HepG2 (cell line): ENCODE data around the gene TOMM6. TPM values are rescaled to one million over a fixed set of nuclear protein-coding genes. Genes with fewer than 3 reads are reported as not detected.

ENCODE experiments used
- ADNP ChIP-seq: sonication (generic); formaldehyde crosslinking; IDR thresholded peaks from 2 replicates; pipeline ENCODE4 v1.4.0; 2020; ENCODE audit warnings: missing genetic modification reagents
- DNMT3B ChIP-seq: conservative IDR thresholded peaks from 2 replicates; pipeline ENCODE4 v1.6.1; 2016; ENCODE audit warnings: missing biosample characterization, control low read depth
- GMEB1 ChIP-seq: sonication (generic); formaldehyde crosslinking; IDR thresholded peaks from 2 replicates; pipeline ENCODE4 v1.5.1; 2020; ENCODE audit warnings: missing genetic modification reagents, mild to moderate bottlenecking, borderline replicate concordance
- HMGXB3 ChIP-seq: sonication (generic); formaldehyde crosslinking; IDR thresholded peaks from 2 replicates; pipeline ENCODE4 v1.4.0; 2020; ENCODE audit warnings: missing genetic modification reagents, borderline replicate concordance
- LRRFIP1 ChIP-seq: sonication (generic); formaldehyde crosslinking; conservative IDR thresholded peaks from 2 replicates; pipeline ENCODE4 v1.4.0; 2020; ENCODE audit warnings: missing genetic modification reagents
- PHF21A ChIP-seq: sonication (generic); formaldehyde crosslinking; IDR thresholded peaks from 2 replicates; pipeline ENCODE4 v1.5.0; 2020; ENCODE audit warnings: mild to moderate bottlenecking, missing genetic modification reagents
- RERE ChIP-seq: IDR thresholded peaks from 2 replicates; pipeline ENCODE4 v1.6.1; 2016; ENCODE audit warnings: low read depth, missing genetic modification reagents, missing compliant biosample characterization
- TFE3 ChIP-seq: IDR thresholded peaks from 2 replicates; pipeline ENCODE4 v1.6.1; 2016
- ZBTB21 ChIP-seq: sonication (generic); formaldehyde crosslinking; IDR thresholded peaks from 2 replicates; pipeline ENCODE4 v1.4.0; 2020; ENCODE audit warnings: missing genetic modification reagents
- ZBTB42 ChIP-seq: sonication (generic); formaldehyde crosslinking; IDR thresholded peaks from 2 replicates; pipeline ENCODE4 v1.5.0; 2020; ENCODE audit warnings: mild to moderate bottlenecking, missing genetic modification reagents
- ZNF652 ChIP-seq: IDR thresholded peaks from 2 replicates; pipeline ENCODE4 v1.6.1; 2016; ENCODE audit warnings: low read depth, borderline replicate concordance
- ZNF768 ChIP-seq: sonication (generic); formaldehyde crosslinking; IDR thresholded peaks from 2 replicates; pipeline ENCODE4 v1.4.0; 2020; ENCODE audit warnings: missing genetic modification reagents
- polyA plus RNA-seq, 8 experiments: library from polyadenylated mRNA; depleted of rRNA in 3 of 8; stranded (reverse) in 7 of 8; unstranded in 1 of 8; fragments of >200 nt; fragmentation: Illumina TruSeq in 4 of 8; extraction: Trizol in 4 of 8; gene quantifications; 2 replicates each; pipeline versions ENCODE4 v1.2.1 to v1.2.3, GENCODE V29; 2011 to 2016; ENCODE audit warnings: low read depth in 4 of 8, missing spikeins in 1 of 8, mixed read lengths in 1 of 8; ENCODE audit not compliant: insufficient read depth in 1 of 8
- total RNA-seq, 5 experiments: library from RNA; depleted of rRNA; stranded (reverse); fragments of >200 nt; fragmentation: Illumina TruSeq; extraction: Trizol; gene quantifications; 2 replicates each; pipeline ENCODE4 v1.2.3, GENCODE V29; 2016; ENCODE audit warnings: low read depth in 1 of 5

The TOMM6 gene
- total and polyA plus RNA-seq, 2 of the 13 experiments (the other 11 are each of a cell fraction or from before 2014, with no cell fraction given) = 320 to 321 TPM

- TF ChIP-seq TFE3 (CRISPR knock-in tag) = peak; percentile 60
- TF ChIP-seq ZNF652 (CRISPR knock-in tag) = no peak
- peak; percentile 26; the same call in 1 of the 2 replicates for TF ChIP-seq HMGXB3
- TF ChIP-seq PHF21A (CRISPR knock-in tag) = peak; percentile 97
- TF ChIP-seq ZBTB42 = no peak
- peak; percentile 89 for TF ChIP-seq RERE (CRISPR knock-in tag)
- no peak for TF ChIP-seq LRRFIP1 (CRISPR knock-in tag)
- peak; percentile 91 for TF ChIP-seq DNMT3B (CRISPR knock-in tag)
- TF ChIP-seq ADNP (CRISPR knock-in tag) = no peak
- TF ChIP-seq GMEB1 (CRISPR knock-in tag) = peak; percentile 66; the same call in 1 of the 2 replicates
- peak; percentile 54 for TF ChIP-seq ZNF768
- TF ChIP-seq ZBTB21 = no peak
Observed at GRCh38 chr6:41747256-41748101, 40.0 kb upstream of the TOMM6 start, which contains the start of gene PGC (continued).
